Smooth muscle cell (in vitro differentiated cells): ENCODE measurements around the gene TRPV5. TPM values are rescaled to one million over a fixed set of nuclear protein-coding genes. Genes with fewer than 3 reads are reported as not detected.

Experiments used
- DNase-seq: peaks from one replicate; lab custom pipeline; 2025; ENCODE audit not compliant: unreplicated experiment; lab: John Stamatoyannopoulos, UW
- H2AFZ ChIP-seq: fragments of 200-600 bp; sonication (generic); 2 replicates; pipeline ENCODE4 v1.6.0; 2016; ENCODE audit warnings: antibody characterized with exemption, low read depth, mild to moderate bottlenecking
- H3F3A ChIP-seq: fragments of 200-600 bp; sonication (generic); 2 replicates; pipeline ENCODE4 v1.6.0; 2017; ENCODE audit warnings: antibody characterized with exemption, low read depth
- H3K27ac ChIP-seq: fragments of 200-600 bp; sonication (generic); 2 replicates; pipeline ENCODE4 v1.5.1; 2016; ENCODE audit warnings: low read depth, mild to moderate bottlenecking
- H3K27me3 ChIP-seq: fragments of 200-600 bp; sonication (generic); 2 replicates; pipeline ENCODE4 v1.6.1; 2016; ENCODE audit warnings: low read depth, mild to moderate bottlenecking
- H3K36me3 ChIP-seq: fragments of 200-600 bp; sonication (generic); 2 replicates; pipeline ENCODE4 v1.5.1; 2016; ENCODE audit warnings: low read depth
- H3K4me1 ChIP-seq: fragments of 200-600 bp; sonication (generic); 2 replicates; pipeline ENCODE4 v1.5.1; 2016; ENCODE audit warnings: low read depth
- H3K4me2 ChIP-seq: fragments of 200-600 bp; sonication (generic); 2 replicates; pipeline ENCODE4 v1.6.0; 2016; ENCODE audit warnings: mild to moderate bottlenecking
- H3K4me3 ChIP-seq: fragments of 200-600 bp; sonication (generic); 2 replicates; pipeline ENCODE4 v1.5.1; 2016; ENCODE audit warnings: mild to moderate bottlenecking
- H3K79me2 ChIP-seq: fragments of 200-600 bp; sonication (generic); 2 replicates; pipeline ENCODE4 v1.6.0; 2016; ENCODE audit warnings: low read depth, mild to moderate bottlenecking
- H3K9ac ChIP-seq: fragments of 200-600 bp; sonication (generic); 2 replicates; pipeline ENCODE4 v1.6.0; 2016; ENCODE audit warnings: low read depth
- H3K9me3 ChIP-seq: fragments of 200-600 bp; sonication (generic); replicated peaks from 2 replicates; pipeline ENCODE4 v1.5.1; 2016; ENCODE audit warnings: low read depth
- H4K20me1 ChIP-seq: fragments of 200-600 bp; sonication (generic); 2 replicates; pipeline ENCODE4 v1.6.0; 2016; ENCODE audit warnings: low read depth
- WGBS: methylation state at CpG from one replicate; pipeline ENCODE4 v1.1.7; 2016; ENCODE audit warnings: low lambda C conversion rate; 5-methylcytosine and 5-hydroxymethylcytosine counted together
- polyA plus RNA-seq: library from polyadenylated mRNA; unstranded; fragments of >200 nt; fragmentation: Nextera tagmentation; extraction: Ambion mirVana; gene quantifications from 2 replicates; pipeline ENCODE4 v1.2.1, GENCODE V29; 2016
- total RNA-seq: library from RNA; depleted of rRNA; stranded (reverse); fragments of >200 nt; gene quantifications from 2 replicates; pipeline ENCODE4 v1.2.3, GENCODE V29; 2014
- TF ChIP-seq, protein P1 (sequence below): fragments of 200-600 bp; sonication (generic); IDR thresholded peaks from 2 replicates; pipeline ENCODE4 v1.5.1; 2017; ENCODE audit warnings: borderline replicate concordance, mild to moderate bottlenecking, antibody characterized with exemption; ENCODE audit not compliant: insufficient read depth, poor library complexity, severe bottlenecking

The TRPV5 gene
- total and polyA plus RNA-seq, 2 experiments from 2014 or later: not detected

- no peaks in the 10 kb centered on the region for H3K9me3 ChIP-seq
- 78% methylated on average over 9 of the region's 9 CpGs for WGBS
These were observed 28.7 kb upstream of the TRPV5 start, which contains the start of gene KEL for GRCh38 chr7:142961973-142962926. Gene KEL (minus strand): TSS chr7:142962363. CDS start chr7:142962206, 157 bp downstream.

DNA sequence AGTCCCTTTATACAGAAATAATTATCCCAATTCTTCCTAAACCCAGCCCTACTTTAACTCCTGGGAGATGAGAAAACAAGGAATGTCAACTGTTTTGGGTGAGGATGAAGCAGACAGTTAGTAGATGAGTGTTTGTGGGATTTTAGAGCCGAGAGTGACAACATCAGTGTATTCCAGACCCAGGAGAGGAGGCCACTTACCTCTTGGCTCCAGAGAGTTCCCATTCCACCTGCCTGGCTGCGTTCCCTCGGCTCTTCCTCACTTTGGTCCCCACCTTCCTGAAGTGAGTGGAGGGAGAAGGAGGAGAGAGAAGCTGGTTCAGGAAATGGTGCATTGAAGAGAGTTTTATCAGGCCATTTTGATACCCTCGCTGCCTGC lies 28.0 kb upstream of the TRPV5 start:
- H3K27ac ChIP-seq: no peak overlapping the region
- peaks cover 3% of the 10 kb centered on the region for H3K27me3 ChIP-seq
- no peaks in the 10 kb centered on the region for H3K9me3 ChIP-seq
- no peak overlapping the region for H3K4me2 ChIP-seq
- H3K4me1 ChIP-seq: peaks cover 12% of the 10 kb centered on the region
- DNase-seq: no peak
- no peaks in the 10 kb centered on the region for H4K20me1 ChIP-seq
- no peak overlapping the region for H3K4me3 ChIP-seq
- TF ChIP-seq, protein P1, sequence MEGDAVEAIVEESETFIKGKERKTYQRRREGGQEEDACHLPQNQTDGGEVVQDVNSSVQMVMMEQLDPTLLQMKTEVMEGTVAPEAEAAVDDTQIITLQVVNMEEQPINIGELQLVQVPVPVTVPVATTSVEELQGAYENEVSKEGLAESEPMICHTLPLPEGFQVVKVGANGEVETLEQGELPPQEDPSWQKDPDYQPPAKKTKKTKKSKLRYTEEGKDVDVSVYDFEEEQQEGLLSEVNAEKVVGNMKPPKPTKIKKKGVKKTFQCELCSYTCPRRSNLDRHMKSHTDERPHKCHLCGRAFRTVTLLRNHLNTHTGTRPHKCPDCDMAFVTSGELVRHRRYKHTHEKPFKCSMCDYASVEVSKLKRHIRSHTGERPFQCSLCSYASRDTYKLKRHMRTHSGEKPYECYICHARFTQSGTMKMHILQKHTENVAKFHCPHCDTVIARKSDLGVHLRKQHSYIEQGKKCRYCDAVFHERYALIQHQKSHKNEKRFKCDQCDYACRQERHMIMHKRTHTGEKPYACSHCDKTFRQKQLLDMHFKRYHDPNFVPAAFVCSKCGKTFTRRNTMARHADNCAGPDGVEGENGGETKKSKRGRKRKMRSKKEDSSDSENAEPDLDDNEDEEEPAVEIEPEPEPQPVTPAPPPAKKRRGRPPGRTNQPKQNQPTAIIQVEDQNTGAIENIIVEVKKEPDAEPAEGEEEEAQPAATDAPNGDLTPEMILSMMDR: no peak
- WGBS: 92% methylated on average over 4 of the region's 4 CpGs
- no peaks in the 10 kb centered on the region for H3K79me2 ChIP-seq
- no peak overlapping the region for H2AFZ ChIP-seq
- H3K9ac ChIP-seq: no peak overlapping the region
- no peaks in the 10 kb centered on the region for H3F3A ChIP-seq
- no peaks in the 10 kb centered on the region for H3K36me3 ChIP-seq

More at GRCh38 chr7:142961973-142962926, 28.7 kb upstream of the TRPV5 start, which contains the start of gene KEL:
- Histone ChIP-seq H3K79me2 (no peaks in the 10 kb centered on the region), H3K36me3 (no peaks in the 10 kb centered on the region), H3K4me3 (no peak within 1 kb of the TSS), H4K20me1 (no peaks in the 10 kb centered on the region), H3K27me3 (peaks cover 3% of the 10 kb centered on the region), H2AFZ (no peak within 1 kb of the TSS), H3K4me2 (no peak within 1 kb of the TSS), H3F3A (no peaks in the 10 kb centered on the region), H3K27ac (no peak within 1 kb of the TSS), H3K4me1 (peaks cover 12% of the 10 kb centered on the region), H3K9ac (no peak within 1 kb of the TSS)
- TF ChIP-seq, protein P1: no peak
- DNase-seq: no peak

GRCh38 chr7:142960955-142961512 lies 27.5 kb upstream of the TRPV5 start:
- Histone ChIP-seq H3K9me3 (no peaks in the 10 kb centered on the region), H3K4me2 (no peak overlapping the region), H4K20me1 (no peaks in the 10 kb centered on the region), H3K4me1 (peaks cover 12% of the 10 kb centered on the region), H3K27me3 (peaks cover 3% of the 10 kb centered on the region), H3F3A (no peaks in the 10 kb centered on the region), H3K36me3 (no peaks in the 10 kb centered on the region), H2AFZ (no peak overlapping the region), H3K27ac (no peak overlapping the region), H3K79me2 (no peaks in the 10 kb centered on the region), H3K4me3 (no peak overlapping the region), H3K9ac (no peak overlapping the region)
- WGBS: 93% methylated on average over 5 of the region's 5 CpGs
- DNase-seq: no peak
- TF ChIP-seq, protein P1: no peak
